ENCODE data around the gene NCOA1.
"Not testable (repeated sequence)": the region's sequence is repeated elsewhere in the genome, so short reads cannot be mapped to it uniquely, and the experiment has no call there.

The NCOA1 gene

DNA sequence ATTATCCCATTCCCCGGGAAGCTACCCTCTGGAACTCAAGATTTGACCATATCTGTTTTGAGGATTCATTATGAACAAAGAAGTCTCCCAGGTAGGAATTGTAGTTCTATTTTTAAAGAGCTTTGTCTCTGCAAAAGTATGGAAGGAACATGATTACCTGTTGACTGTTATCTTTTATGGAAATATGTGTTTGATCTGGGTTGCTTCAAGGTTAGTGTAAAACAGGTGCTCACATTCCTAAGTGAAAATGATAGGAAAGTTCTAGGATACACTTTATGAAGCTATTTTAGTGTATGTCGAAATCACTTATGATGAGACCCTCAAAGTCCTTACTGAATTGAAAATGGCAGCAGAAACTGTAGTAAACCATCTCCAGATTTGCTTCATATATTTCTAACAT, 153.0 kb downstream of the NCOA1 start:
- no peak for DNase-seq

DNA sequence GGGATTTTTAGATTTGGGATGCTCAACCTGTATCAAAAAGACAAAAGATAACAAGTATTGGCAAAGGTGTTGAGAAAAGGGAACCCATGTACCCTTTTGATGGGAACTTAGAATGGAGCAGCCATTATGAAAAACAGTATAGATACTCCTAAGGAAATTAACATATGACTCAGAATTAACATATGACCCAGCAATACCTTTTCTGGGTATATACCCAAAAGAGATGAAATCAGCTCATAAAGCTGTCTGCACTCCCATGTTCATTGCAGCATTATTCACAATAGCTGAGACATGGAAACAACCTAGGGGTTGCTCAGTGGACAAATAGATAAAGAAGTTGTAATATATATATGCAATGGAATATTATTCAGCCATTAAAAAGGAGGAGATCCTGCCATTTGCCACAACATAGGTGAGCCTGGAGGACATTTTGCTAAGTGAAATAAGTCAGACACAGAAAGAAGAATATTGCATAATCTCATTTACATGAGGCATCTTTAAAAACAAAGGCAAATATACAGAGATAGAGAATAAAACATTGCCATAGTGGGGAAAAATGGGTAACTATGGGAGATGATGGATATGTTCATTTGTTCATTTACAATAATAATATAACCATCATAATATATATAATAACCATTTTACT, 160.1 kb downstream of the NCOA1 start:
- DNase-seq, result no peak

GRCh38 chr2:24651643-24652003, 160.6 kb downstream of the NCOA1 start:
- no peak for DNase-seq

- peak; percentile 15 to 73 (median 70) for DNase-seq
These were observed 161.5 kb downstream of the NCOA1 start for GRCh38 chr2:24652265-24653182.

GRCh38 chr2:24657818-24658217, 166.8 kb downstream of the NCOA1 start:
- DNase-seq, result no peak

GRCh38 chr2:24658531-24659202, 167.6 kb downstream of the NCOA1 start:
- DNase-seq, result no peak

DNA sequence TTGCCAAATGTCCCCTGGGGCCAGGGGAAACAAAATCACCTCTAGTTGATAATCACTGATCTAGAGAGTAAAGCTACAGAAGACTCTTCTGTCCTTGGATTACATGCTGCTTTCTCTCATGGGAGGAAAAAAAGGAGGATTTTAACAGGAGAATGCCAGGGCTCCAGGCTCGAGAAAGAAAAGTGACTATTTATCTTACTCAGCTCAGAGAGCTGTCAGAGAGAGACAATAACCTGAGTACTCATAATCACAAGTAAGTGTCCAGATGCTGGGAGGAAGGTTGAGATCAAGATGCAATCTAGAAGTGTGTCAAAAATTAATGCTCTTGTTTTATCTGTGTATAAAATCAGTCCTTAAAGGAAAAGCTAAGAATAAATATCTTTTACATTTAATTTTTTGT, 168.8 kb downstream of the NCOA1 start:
- no peak for DNase-seq

DNA sequence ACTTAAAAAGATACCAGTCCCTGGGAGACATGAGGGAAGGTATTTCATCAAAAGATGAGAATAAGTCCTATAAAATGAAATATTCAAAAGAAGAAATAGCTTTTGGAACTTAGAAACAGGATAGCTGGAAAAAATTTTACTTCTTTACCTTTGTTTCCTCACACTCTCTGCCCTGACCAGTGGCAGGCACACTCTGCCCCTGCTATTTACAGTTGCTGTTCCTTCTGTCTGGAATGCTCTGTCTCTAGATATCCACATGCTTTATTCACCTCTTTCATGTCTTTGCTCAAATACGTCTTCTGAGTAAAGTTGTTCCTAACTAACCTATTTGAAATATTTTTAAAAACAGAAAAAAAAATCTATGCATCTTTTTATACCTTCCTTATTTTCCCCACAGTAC, 176.5 kb downstream of the NCOA1 start:
- no peak for DNase-seq

GRCh38 chr2:24671230-24671629, 180.2 kb downstream of the NCOA1 start:
- no peak for DNase-seq

GRCh38 chr2:24672589-24672988, 181.5 kb downstream of the NCOA1 start:
- DNase-seq, result no peak

DNA sequence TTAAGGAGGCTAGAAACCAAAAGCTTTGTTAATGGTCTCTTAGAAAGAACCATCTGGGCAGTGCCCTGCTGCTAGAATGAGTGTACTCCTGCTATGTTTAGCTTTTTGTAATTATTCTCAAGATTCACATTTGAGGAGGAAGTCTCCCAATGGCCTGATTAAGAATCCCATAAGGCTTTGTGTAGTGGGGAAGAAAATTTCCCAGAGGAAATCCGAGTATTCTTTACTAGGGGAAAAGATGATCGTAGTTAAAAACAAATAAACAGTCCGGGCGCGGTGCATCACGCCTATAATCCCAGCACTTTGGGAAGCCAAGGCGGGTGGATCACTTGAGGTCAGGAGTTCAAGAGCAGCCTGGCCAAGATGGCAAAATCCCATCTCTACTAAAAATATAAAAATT, 184.3 kb downstream of the NCOA1 start:
- no peak for DNase-seq

GRCh38 chr2:24676493-24676892, 185.4 kb downstream of the NCOA1 start:
- DNase-seq, result no peak

DNA sequence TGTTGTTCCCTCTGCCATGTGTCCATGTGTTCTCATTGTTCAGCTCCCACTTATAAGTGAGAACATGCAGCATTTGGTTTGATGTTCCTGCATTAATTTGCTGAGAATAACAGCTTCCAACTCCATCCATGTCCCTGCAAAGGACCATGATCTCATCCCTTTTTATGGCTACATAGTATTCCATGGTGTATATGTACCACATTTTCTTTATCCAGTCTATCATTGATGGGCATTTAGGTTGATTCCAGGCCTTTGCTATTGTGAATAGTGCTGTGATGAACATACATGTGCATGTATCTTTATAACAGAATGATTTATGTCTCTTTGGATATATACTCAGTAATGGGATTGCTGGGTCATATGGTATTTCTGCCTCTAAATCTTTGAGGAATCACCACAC, 187.0 kb downstream of the NCOA1 start:
- DNase-seq, result not testable (repeated sequence)

GRCh38 chr2:24680196-24680595, 189.1 kb downstream of the NCOA1 start:
- no peak for DNase-seq

- no peak for DNase-seq
These were observed 191.2 kb downstream of the NCOA1 start for GRCh38 chr2:24682304-24682703.

DNA sequence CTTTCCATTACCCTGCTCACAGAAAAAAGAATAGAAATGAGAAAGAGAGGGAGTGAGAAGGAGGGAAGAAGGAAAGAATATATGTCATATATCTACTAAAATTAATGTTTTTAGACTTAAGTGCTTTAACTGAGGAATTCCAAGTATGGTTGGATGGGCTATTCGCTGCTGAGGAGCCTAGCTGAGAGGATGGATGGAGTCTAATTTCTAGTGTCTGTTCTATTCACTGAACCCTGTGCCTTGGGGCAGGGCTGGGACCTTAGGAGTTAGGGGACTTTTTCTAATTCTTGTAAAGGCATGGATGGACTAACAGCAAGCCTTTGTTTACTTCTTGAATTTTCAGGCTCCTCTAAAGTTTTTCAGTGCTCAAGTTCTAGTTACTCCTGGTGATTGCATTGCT, 192.4 kb downstream of the NCOA1 start:
- DNase-seq, result no peak

DNA sequence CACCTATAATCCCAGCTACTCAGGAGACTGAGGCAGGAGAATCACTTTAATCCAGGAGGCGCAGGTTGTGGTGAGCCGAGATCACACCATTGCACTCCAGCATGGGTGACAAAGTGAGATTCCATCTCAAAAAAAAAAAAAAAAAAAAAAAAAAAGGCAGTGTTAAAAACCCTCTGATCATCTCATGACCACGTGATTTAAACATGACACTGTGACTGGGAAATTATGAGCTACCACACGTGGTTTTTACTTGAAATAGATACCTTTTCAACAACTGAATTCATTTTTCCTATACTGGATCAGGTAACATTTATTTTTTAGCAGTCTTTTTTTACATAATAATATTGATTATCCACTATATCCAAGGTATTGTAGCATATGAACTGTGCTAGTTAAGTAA, 199.5 kb downstream of the NCOA1 start:
- no peak for DNase-seq

- DNase-seq, result no peak
These were observed 200.8 kb downstream of the NCOA1 start for GRCh38 chr2:24691806-24692205.

DNA sequence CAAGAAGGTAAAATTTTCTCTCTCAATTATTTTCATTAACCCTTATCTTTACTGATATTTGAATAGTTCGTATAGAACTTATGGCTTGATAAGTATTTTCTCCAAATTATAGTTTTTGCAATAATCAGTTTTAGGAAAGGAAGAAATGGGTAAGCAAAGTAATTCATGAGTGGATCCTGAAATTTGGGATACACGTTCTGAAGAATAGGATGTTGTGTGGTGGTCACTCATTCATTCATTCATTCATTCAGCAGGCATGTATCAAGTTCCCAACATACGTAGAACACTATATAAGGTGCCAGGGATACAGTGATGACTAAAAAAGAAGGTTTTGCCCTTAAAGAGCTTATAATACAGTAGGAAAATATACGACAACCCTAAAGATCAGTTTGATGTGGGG, 206.7 kb downstream of the NCOA1 start:
- DNase-seq, result no peak

- no peak for DNase-seq
These were observed 211.7 kb downstream of the NCOA1 start for GRCh38 chr2:24702800-24703199.

- no peak for DNase-seq
These were observed 213.6 kb downstream of the NCOA1 start for GRCh38 chr2:24704692-24705091.

- DNase-seq, result no peak
These were observed 216.1 kb downstream of the NCOA1 start for GRCh38 chr2:24707143-24707542.

DNA sequence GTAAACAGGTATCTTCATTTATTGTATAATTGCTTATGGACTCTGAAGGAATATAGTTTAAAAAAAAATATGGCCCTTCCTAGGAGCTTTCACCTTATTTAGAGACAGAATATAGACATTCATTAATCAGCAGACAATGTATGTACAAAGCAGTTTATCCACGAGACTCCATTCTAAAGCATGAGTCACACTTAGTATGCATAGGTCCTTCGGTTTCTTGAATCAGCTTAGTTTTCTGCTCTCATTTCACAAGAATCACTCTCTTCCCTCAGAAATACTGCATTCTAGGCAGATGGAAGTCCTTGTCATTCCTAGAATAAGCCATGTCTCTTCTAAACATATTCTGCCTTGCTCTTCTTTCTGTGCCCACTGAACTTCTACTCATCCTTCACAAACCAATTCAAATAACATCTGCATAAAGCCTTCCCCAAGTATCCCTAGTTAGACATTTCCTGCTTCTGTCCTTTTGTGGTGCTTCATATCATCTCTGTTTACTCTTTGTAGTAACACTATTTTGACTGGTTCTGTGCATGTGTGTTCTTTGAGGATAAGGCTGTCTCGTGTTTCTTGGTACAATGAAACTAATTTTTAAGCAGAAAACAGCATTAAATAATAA, 217.6 kb downstream of the NCOA1 start:
- no peak for DNase-seq

Measured in suppressor macrophage treated with lipopolysaccharide for 1 hour (primary cell).